ENCODE results near the gene OCIAD2.

Gene OCIAD2

DNA sequence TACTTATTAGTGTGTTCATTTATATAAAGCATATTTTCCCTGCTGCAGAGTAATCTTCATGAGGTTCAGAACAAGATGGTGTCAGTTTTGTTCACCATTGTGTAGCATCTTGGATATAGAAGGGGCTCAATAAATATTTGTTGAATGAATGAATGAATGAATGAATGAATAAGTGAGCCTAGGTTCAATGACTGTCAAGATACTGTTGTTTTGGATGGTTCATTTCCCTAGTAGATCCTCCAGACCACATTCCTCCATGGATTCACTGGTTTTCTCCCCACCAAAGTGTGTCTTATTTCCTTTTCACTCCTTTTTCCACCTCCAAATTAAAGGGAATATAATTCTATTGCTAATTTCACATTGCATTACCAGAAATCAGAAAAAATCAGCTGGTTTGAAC is 2.1 kb upstream of the OCIAD2 start:
- H3K4me3 ChIP-seq (ENCODE audit: low read length): no peak overlapping the region
- no peak for DNase-seq (ENCODE audit: low read depth)
- TF ChIP-seq CTCF (IDR thresholded peaks at IDR 0.05; ENCODE audit: insufficient read depth, low read depth, low read length, missing control alignments): no peak

- DNase-seq (ENCODE audit: low read depth): no peak
- no peak overlapping the region for H3K4me3 ChIP-seq (ENCODE audit: low read length)
- no peak for TF ChIP-seq CTCF (IDR thresholded peaks at IDR 0.05; ENCODE audit: insufficient read depth, low read depth, low read length, missing control alignments)
Observed at GRCh38 chr4:48907706-48908477, 1.3 kb upstream of the OCIAD2 start.

DNA sequence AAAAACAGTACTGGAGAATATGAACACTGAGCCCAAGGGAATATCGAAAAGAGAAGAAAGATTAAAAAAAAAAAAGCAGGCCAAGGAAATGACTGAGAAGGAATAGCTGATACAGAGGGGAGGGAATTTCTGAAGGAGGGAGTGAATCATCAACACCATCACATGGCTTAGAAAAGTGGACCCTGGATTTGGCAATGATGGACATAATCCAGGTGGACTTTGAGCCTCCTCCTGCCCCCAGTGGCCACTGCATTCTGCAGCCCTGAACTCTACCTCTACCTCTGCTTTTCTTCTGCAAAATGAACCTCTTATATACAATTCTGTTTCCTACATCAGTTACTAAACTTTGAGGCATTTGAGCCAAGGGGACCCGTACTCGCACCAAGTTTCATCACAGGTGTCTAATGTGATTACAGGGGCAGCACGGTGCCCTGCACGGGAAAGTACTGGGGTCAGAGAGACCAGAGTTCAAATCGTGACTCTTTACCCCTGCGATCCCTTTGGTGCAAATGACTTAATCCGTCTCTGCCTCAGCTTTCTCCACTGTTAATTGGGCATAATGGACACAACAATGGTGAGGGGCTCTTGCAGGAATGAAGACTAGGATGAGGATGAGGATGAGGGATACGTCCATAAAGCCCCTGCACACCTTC is 1.1 kb downstream of the OCIAD2 start:
- peak overlapping the region; percentile 64 for H3K4me3 ChIP-seq (ENCODE audit: low read length)
- DNase-seq (ENCODE audit: low read depth): peak; percentile 59
- no peak for TF ChIP-seq CTCF (IDR thresholded peaks at IDR 0.05; ENCODE audit: insufficient read depth, low read depth, low read length, missing control alignments)

DNA sequence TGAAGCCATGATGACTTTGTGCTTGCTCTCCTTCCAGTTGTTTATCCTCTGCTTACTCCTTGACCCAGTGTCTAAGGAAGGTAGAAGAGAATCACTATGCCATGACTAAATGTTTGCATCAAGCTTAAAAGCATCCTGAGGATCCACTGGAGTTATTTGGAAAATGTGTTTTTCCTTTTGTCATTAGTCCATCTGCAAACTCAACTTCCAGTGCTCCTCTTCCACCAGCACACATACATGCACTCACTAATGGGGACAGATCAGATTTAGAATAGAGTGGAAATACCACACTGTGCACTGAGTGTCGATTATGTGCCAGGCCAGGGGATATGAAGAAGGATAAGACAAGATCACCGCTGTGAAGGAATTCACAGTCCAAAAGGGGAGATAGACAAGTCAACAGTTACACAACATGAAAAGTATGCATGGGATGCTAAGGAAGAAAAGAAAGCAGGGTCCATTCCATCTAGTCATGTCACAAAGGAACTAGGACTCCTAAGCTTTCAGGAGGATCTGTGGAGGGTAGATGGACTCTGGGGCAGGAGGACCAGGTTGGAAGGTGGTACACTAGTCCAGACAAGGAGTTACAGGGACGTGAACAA is 1.9 kb downstream of the OCIAD2 start:
- no peak for TF ChIP-seq CTCF (IDR thresholded peaks at IDR 0.05; ENCODE audit: insufficient read depth, low read depth, low read length, missing control alignments)
- no peak for DNase-seq (ENCODE audit: low read depth)
- no peak overlapping the region for H3K4me3 ChIP-seq (ENCODE audit: low read length)

DNA sequence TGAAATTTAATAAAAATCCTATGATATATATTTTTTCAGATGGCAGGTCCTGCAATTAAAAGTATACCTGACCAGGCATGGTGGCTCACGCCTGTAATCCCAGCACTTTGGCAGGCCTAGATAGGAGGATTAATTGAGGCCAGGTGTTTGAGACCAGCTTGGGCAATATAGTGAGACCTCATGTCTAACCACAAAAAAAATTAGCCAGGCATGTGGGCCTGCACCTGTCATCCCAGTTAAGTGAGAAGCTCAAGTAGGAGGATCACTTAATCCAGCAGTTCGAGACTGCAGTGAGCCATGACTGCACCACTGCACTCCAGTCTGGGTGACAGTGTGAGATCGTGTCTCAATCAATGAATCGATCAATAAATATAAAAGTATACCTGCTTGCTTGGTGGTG is 2.5 kb downstream of the OCIAD2 start:
- H3K4me3 ChIP-seq (ENCODE audit: low read length): no peak overlapping the region
- no peak for TF ChIP-seq CTCF (IDR thresholded peaks at IDR 0.05; ENCODE audit: insufficient read depth, low read depth, low read length, missing control alignments)
- DNase-seq (ENCODE audit: low read depth): no peak

GRCh38 chr4:48902266-48902665 is 4.3 kb downstream of the OCIAD2 start:
- no peak overlapping the region for H3K4me3 ChIP-seq (ENCODE audit: low read length)
- no peak for TF ChIP-seq CTCF (IDR thresholded peaks at IDR 0.05; ENCODE audit: insufficient read depth, low read depth, low read length, missing control alignments)
- DNase-seq (ENCODE audit: low read depth): peak; percentile 80
